IMR-90 (cell line): Measurements from ENCODE around the gene IREB2. TPM values are rescaled to one million over a fixed set of nuclear protein-coding genes. Genes with fewer than 3 reads are reported as not detected.

ENCODE experiments used
- ATAC-seq: fragments of 200-7000 bp; cut with Tn5 transposase; 2 replicates; pipeline ENCODE4 v1.9.1; 2020; ENCODE audit warnings: low read depth, mild to moderate bottlenecking, moderate library complexity
- BruUV-seq: library from RNA; stranded (reverse); fragments of 400-500 nt; replicated peaks from 2 replicates; lab custom pipeline; 2021; lab: Mats Ljungman, UMichigan
- CTCF ChIA-PET: fragments of 300-600 bp; formaldehyde crosslinking; extraction: SDS; loops from one replicate; lab custom pipeline; 2021; ENCODE audit warnings: antibody characterized with exemption; lab: Yijun Ruan, JAX
- POLR2A ChIA-PET: fragments of 300-600 bp; sonication (Branson Sonifier 250); formaldehyde crosslinking; loops from one replicate; lab custom pipeline; 2022; ENCODE audit warnings: antibody characterized with exemption; ENCODE audit not compliant: unreplicated experiment; lab: Charles Lee
- DNase-seq: peaks from one replicate; pipeline ENCODE4 v3.0.0; 2013
- H2AFZ ChIP-seq: replicated peaks from 2 replicates; pipeline ENCODE3; 2013; ENCODE audit warnings: low read length, mild to moderate bottlenecking; ENCODE audit not compliant: poor library complexity
- H2AK5ac ChIP-seq: 2 replicates; pipeline ENCODE4 v1.6.1; 2013; ENCODE audit warnings: low read depth, low read length, inconsistent platforms
- H2AK9ac ChIP-seq: replicated peaks from 2 replicates; pipeline ENCODE3; 2013; ENCODE audit warnings: mild to moderate bottlenecking, low read depth, low read length, moderate library complexity; ENCODE audit not compliant: poor library complexity
- H2BK120ac ChIP-seq: 2 replicates; pipeline ENCODE4 v1.6.1; 2013; ENCODE audit warnings: low read depth, low read length, inconsistent platforms
- H2BK15ac ChIP-seq: 3 replicates; pipeline ENCODE4 v1.6.1; 2013; ENCODE audit warnings: low read depth, low read length, inconsistent platforms
- H2BK20ac ChIP-seq: 2 replicates; pipeline ENCODE4 v1.6.1; 2013; ENCODE audit warnings: low read depth, mild to moderate bottlenecking, inconsistent platforms, low read length, moderate library complexity
- H2BK5ac ChIP-seq: 2 replicates; pipeline ENCODE4 v1.6.1; 2013; ENCODE audit warnings: mild to moderate bottlenecking, low read depth, low read length, inconsistent platforms; ENCODE audit not compliant: poor library complexity, severe bottlenecking
- H3K14ac ChIP-seq: replicated peaks from 2 replicates; pipeline ENCODE4 v1.6.1; 2013; ENCODE audit warnings: low read depth, low read length, inconsistent platforms
- H3K18ac ChIP-seq: 2 replicates; pipeline ENCODE4 v1.6.1; 2013; ENCODE audit warnings: low read depth, low read length, control low read depth
- H3K23ac ChIP-seq: 2 replicates; pipeline ENCODE4 v1.6.1; 2013; ENCODE audit warnings: low read depth, low read length, inconsistent platforms
- H3K27ac ChIP-seq: 2 replicates; pipeline ENCODE4 v1.5.1; 2013; ENCODE audit warnings: mild to moderate bottlenecking, control low read depth, low read length; ENCODE audit not compliant: insufficient read depth
- H3K27me3 ChIP-seq: 2 replicates; pipeline ENCODE4 v1.6.1; 2013; ENCODE audit warnings: low read length; ENCODE audit not compliant: control insufficient read depth, insufficient read depth
- H3K36me3 ChIP-seq: 2 replicates; pipeline ENCODE4 v1.6.1; 2013; ENCODE audit warnings: low read length, mixed read lengths; ENCODE audit not compliant: control insufficient read depth, insufficient read depth
- H3K4ac ChIP-seq: 2 replicates; pipeline ENCODE4 v1.6.1; 2013; ENCODE audit warnings: low read depth, low read length, inconsistent platforms
- H3K4me1 ChIP-seq: 2 replicates; pipeline ENCODE4 v1.6.1; 2013; ENCODE audit warnings: low read length, mixed read lengths; ENCODE audit not compliant: control insufficient read depth, insufficient read depth
- H3K4me2 ChIP-seq: 2 replicates; pipeline ENCODE4 v1.6.1; 2013; ENCODE audit warnings: low read depth, mild to moderate bottlenecking, control low read depth, low read length, moderate library complexity
- H3K4me3 ChIP-seq: 2 replicates; pipeline ENCODE4 v1.5.1; 2013; ENCODE audit warnings: low read depth, mild to moderate bottlenecking, control low read depth, low read length, moderate library complexity; ENCODE audit not compliant: insufficient read depth
- H3K56ac ChIP-seq: 2 replicates; pipeline ENCODE4 v1.6.1; 2013; ENCODE audit warnings: low read length, inconsistent platforms; ENCODE audit not compliant: insufficient read depth; ENCODE audit errors: extremely low read depth
- H3K79me1 ChIP-seq, 2 experiments: 2 replicates each; pipeline ENCODE4 v1.6.1; 2013; ENCODE audit warnings: low read length in 2 of 2, inconsistent platforms in 1 of 2, low read depth in 1 of 2
- H3K9ac ChIP-seq: 2 replicates; pipeline ENCODE4 v1.6.1; 2013; ENCODE audit warnings: low read depth, low read length, control low read depth
- H3K9me1 ChIP-seq: 2 replicates; pipeline ENCODE4 v1.6.1; 2013; ENCODE audit warnings: low read length, inconsistent platforms; ENCODE audit not compliant: insufficient read depth
- H3K9me3 ChIP-seq: 2 replicates; pipeline ENCODE4 v1.6.1; 2013; ENCODE audit warnings: low read length; ENCODE audit not compliant: control insufficient read depth, insufficient read depth
- H4K20me1 ChIP-seq: 2 replicates; pipeline ENCODE4 v1.6.1; 2013; ENCODE audit warnings: low read length, inconsistent platforms; ENCODE audit not compliant: insufficient read depth
- H4K5ac ChIP-seq: 2 replicates; pipeline ENCODE4 v1.6.1; 2013; ENCODE audit warnings: mild to moderate bottlenecking, low read depth, low read length, control low read depth
- H4K8ac ChIP-seq, 2 experiments: 2 replicates each; pipeline ENCODE4 v1.6.1; 2013; ENCODE audit warnings: low read depth in 2 of 2, low read length in 2 of 2, control low read depth in 1 of 2, inconsistent platforms in 1 of 2
- H4K91ac ChIP-seq: 2 replicates; pipeline ENCODE4 v1.6.1; 2013; ENCODE audit warnings: low read depth, low read length, inconsistent platforms; ENCODE audit not compliant: insufficient read depth
- FOS ChIP-seq: fragments of 150-350 bp; IDR thresholded peaks from 2 replicates; pipeline ENCODE4 v1.6.1; 2016; ENCODE audit warnings: low read depth, low read length
- MAFK ChIP-seq: IDR thresholded peaks from 2 replicates; pipeline ENCODE4 v1.6.1; 2012; ENCODE audit warnings: low read depth, low read length, improper control_type of control experiment
- MXI1 ChIP-seq: IDR thresholded peaks from 2 replicates; pipeline ENCODE4 v1.6.1; 2012; ENCODE audit warnings: low read depth, mild to moderate bottlenecking, low read length, moderate library complexity, borderline replicate concordance
- NFE2L2 ChIP-seq: fragments of 150-350 bp; IDR thresholded peaks from 2 replicates; pipeline ENCODE4 v1.6.1; 2016; ENCODE audit warnings: low read depth, mild to moderate bottlenecking, low read length
- RCOR1 ChIP-seq: IDR thresholded peaks from 2 replicates; pipeline ENCODE4 v1.6.1; 2012; ENCODE audit warnings: mild to moderate bottlenecking, low read length, improper control_type of control experiment; ENCODE audit not compliant: insufficient replicate concordance
- RFX5 ChIP-seq: IDR thresholded peaks from 2 replicates; pipeline ENCODE4 v1.8.0; 2012; ENCODE audit warnings: low read depth, mild to moderate bottlenecking, low read length, moderate library complexity
- WGBS, 2 experiments: methylation state at CpG; one replicate each; pipeline versions ENCODE4 v1.1.5 to v1.1.7; 2013; ENCODE audit warnings: missing lambda C conversion rate in 2 of 2; ENCODE audit not compliant: insufficient read length in 1 of 2; ENCODE audit errors: extremely low coverage in 2 of 2; 5-methylcytosine and 5-hydroxymethylcytosine counted together
- dilution Hi-C: fragments of 300-500 bp; cut with HindIII; formaldehyde crosslinking; loops from one replicate; pipeline ENCODE4 v1.14.3; 2018; ENCODE audit warnings: low sequenced_read_pairs; ENCODE audit not compliant: unreplicated experiment
- in situ Hi-C: fragments of 300-500 bp; cut with MboI; formaldehyde crosslinking; loops from 3 replicates; pipeline ENCODE4 v1.14.3; 2019; ENCODE audit warnings: low sequenced_read_pairs, inconsistent platforms, mixed read lengths
- intact Hi-C: fragments of 100-400 bp; cut with micrococcal nuclease; formaldehyde crosslinking; loops from 2 replicates; pipeline ENCODE4 v1.10.0; 2022
- polyA plus RNA-seq, 3 experiments: library from polyadenylated mRNA; depleted of rRNA; stranded (reverse); fragments of >200 nt; gene quantifications; 2 replicates each; pipeline ENCODE4 v1.2.3, GENCODE V29; 2012; ENCODE audit warnings: low replicate concordance in 1 of 3
- total RNA-seq: library from RNA; depleted of rRNA; stranded (reverse); fragments of >200 nt; gene quantifications from 2 replicates; pipeline ENCODE4 v1.2.3, GENCODE V29; 2012
- TF ChIP-seq, protein P1 (sequence below): fragments of 150-350 bp; IDR thresholded peaks from 2 replicates; pipeline ENCODE4 v1.6.1; 2016; ENCODE audit warnings: low read depth, mild to moderate bottlenecking, low read length, moderate library complexity, borderline replicate concordance
- TF ChIP-seq, protein P2 (sequence below): fragments of 150-350 bp; IDR thresholded peaks from 2 replicates; pipeline ENCODE4 v1.6.1; 2017; ENCODE audit warnings: mild to moderate bottlenecking, antibody characterized with exemption, low read length, low read depth

IREB2 gene
- total and polyA plus RNA-seq, 2 of the 4 experiments (the other 2 are of a cell fraction), result 12.2 to 13.5 TPM

DNA sequence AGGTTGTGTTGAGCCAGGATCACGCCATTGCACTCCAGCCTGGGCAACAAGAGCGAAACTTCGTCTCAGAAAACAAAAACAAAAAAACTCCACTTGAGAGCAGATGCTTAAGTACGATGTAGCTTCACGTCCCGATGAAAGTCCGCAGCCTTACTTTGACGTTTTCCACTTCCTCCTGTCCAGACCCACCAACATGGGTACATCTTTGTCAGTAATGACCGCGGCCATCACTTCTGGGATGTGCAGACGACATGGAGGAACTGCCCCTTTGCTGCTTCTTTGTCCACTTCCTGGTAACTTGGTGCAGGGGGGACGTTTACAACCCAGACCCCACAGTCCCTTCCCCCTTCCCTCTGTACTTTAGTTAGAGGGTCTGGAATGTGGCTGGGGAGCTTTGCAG is 49.2 kb upstream of the IREB2 start:
- no peaks in the 10 kb centered on the region for H3K4me1 ChIP-seq
- no peaks in the 10 kb centered on the region for H3K36me3 ChIP-seq
- 95% methylated on average over 7 of the region's 12 CpGs; no CpG with 5 or more reads in 1 of the 2 experiments for WGBS, 2 experiments
- no peak overlapping the region for H2BK20ac ChIP-seq
- no peak overlapping the region for H4K5ac ChIP-seq
- H2BK120ac ChIP-seq, result no peak overlapping the region
- H3K9ac ChIP-seq, result no peak overlapping the region
- H3K27ac ChIP-seq, result no peak overlapping the region
- dilution Hi-C loops (no loop called here), in situ Hi-C loops (no loop called here), intact Hi-C loops (no loop called here)
- CTCF ChIA-PET, result no interaction called here
- peak overlapping the region; percentile 19 for H2AFZ ChIP-seq
- H3K4ac ChIP-seq, result no peak overlapping the region
- 0 out of 2 replicates have a peak, but pooled peaks cover 3% of the 10 kb centered on the region for H3K9me1 ChIP-seq
- H2BK15ac ChIP-seq, result no peak overlapping the region
- POLR2A ChIA-PET, result no interaction called here
- peaks cover 58% of the 10 kb centered on the region for H3K27me3 ChIP-seq
- H3K4me2 ChIP-seq, result no peak overlapping the region
- DNase-seq (no peak), ATAC-seq (no peak)
- H3K79me1 ChIP-seq, result no peaks in the 10 kb centered on the region
- H3K4me3 ChIP-seq, result no peak overlapping the region
- no peaks in the 10 kb centered on the region for H3K9me3 ChIP-seq
- H3K14ac ChIP-seq, result no peak overlapping the region
- TF ChIP-seq MAFK (no peak), RCOR1 (no peak), RFX5 (no peak), NFE2L2 (no peak), MXI1 (no peak), FOS (no peak)
- TF ChIP-seq, protein P1, sequence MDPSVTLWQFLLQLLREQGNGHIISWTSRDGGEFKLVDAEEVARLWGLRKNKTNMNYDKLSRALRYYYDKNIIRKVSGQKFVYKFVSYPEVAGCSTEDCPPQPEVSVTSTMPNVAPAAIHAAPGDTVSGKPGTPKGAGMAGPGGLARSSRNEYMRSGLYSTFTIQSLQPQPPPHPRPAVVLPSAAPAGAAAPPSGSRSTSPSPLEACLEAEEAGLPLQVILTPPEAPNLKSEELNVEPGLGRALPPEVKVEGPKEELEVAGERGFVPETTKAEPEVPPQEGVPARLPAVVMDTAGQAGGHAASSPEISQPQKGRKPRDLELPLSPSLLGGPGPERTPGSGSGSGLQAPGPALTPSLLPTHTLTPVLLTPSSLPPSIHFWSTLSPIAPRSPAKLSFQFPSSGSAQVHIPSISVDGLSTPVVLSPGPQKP, result no peak
- TF ChIP-seq, protein P2, sequence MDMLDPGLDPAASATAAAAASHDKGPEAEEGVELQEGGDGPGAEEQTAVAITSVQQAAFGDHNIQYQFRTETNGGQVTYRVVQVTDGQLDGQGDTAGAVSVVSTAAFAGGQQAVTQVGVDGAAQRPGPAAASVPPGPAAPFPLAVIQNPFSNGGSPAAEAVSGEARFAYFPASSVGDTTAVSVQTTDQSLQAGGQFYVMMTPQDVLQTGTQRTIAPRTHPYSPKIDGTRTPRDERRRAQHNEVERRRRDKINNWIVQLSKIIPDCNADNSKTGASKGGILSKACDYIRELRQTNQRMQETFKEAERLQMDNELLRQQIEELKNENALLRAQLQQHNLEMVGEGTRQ, result no peak
- H2AK9ac ChIP-seq, result no peak overlapping the region
- no peak overlapping the region for H3K56ac ChIP-seq
- no peak overlapping the region for H4K8ac ChIP-seq
- no peak overlapping the region for H3K18ac ChIP-seq
- no peak overlapping the region for H4K91ac ChIP-seq
- no TSS peak for BruUV-seq
- no peak overlapping the region for H3K23ac ChIP-seq
- no peaks in the 10 kb centered on the region for H4K20me1 ChIP-seq
- H2BK5ac ChIP-seq, result no peak overlapping the region
- no peak overlapping the region for H2AK5ac ChIP-seq
